Esophagus squamous epithelium (tissue), 5 donors: ENCODE data around the gene HBG2. TPM values are rescaled to one million over a fixed set of nuclear protein-coding genes. Genes with fewer than 3 reads are reported as not detected.

Experiments
- DNase-seq: peaks from one replicate; lab custom pipeline; 2025; lab: John Stamatoyannopoulos, UW
- H3K27ac ChIP-seq, 4 donors: fragments of 200-600 bp; sonication (generic); one replicate each; pipeline ENCODE4 v1.5.1; 2016 to 2019; ENCODE audit warnings: mild to moderate bottlenecking in 1 of 4
- H3K27me3 ChIP-seq, 4 donors: fragments of 200-600 bp; sonication (generic); 1 replicate in 3 of 4; 2 replicates in 1 of 4; pipeline versions ENCODE4 v1.5.1 to v1.6.0; 2017 to 2021; ENCODE audit warnings: antibody characterized with exemption in 1 of 4
- H3K36me3 ChIP-seq, 3 donors: fragments of 200-600 bp; sonication (generic); one replicate each; pipeline ENCODE4 v1.5.1; 2016 to 2019
- H3K4me1 ChIP-seq, 3 donors: fragments of 200-600 bp; sonication (generic); one replicate each; pipeline ENCODE4 v1.5.1; 2017 to 2019
- H3K4me3 ChIP-seq, 4 donors: fragments of 200-600 bp; sonication (generic); 1 replicate in 3 of 4; 2 replicates in 1 of 4; pipeline ENCODE4 v1.5.1; 2016 to 2019; ENCODE audit warnings: mild to moderate bottlenecking in 2 of 4, moderate library complexity in 1 of 4
- H3K9me3 ChIP-seq, 3 donors: fragments of 200-600 bp; sonication (generic); one replicate each; pipeline ENCODE4 v1.5.1; 2016 to 2019
- CTCF ChIP-seq, 6 experiments: fragments of 450-650 bp in 4 of 6; fragments of 200-600 bp in 2 of 6; sonication (generic) in 2 of 6; IDR thresholded peaks; one replicate each; pipeline ENCODE4 v1.5.1; 2016 to 2019; ENCODE audit warnings: antibody characterized with exemption in 6 of 6, mild to moderate bottlenecking in 4 of 6, moderate library complexity in 4 of 6
- POLR2A ChIP-seq, 4 donors: fragments of 450-650 bp; IDR thresholded peaks; one replicate each; pipeline ENCODE4 v1.6.1; 2017; ENCODE audit warnings: antibody characterized with exemption in 4 of 4, mild to moderate bottlenecking in 4 of 4, moderate library complexity in 3 of 4
- WGBS, 2 donors: methylation state at CpG; one replicate each; pipeline ENCODE4 v1.1.5; 2018; 5-methylcytosine and 5-hydroxymethylcytosine counted together
- intact Hi-C: fragments of 100-400 bp; cut with DNase I; formaldehyde crosslinking; loops from one replicate; pipeline ENCODE4 v1.15.0; 2022
- total RNA-seq, 4 donors: library from RNA; depleted of rRNA; stranded (reverse); fragments of >200 nt; gene quantifications; one replicate each; pipeline ENCODE4 v1.1.0, GENCODE V29; 2016
- donor health status: DM: yes; HTN: yes; CAD: no.

HBG2 gene
- total RNA-seq, 4 donors from 2014 or later = not detected

GRCh38 chr11:5233307-5233706 is 21.3 kb downstream of the HBG2 start:
- intact Hi-C loops = no loop called here
- Histone ChIP-seq H3K36me3 (no peaks in the 10 kb centered on the region), H3K27ac (no peak overlapping the region), H3K9me3 (no peaks in the 10 kb centered on the region), H3K27me3 (no peaks in the 10 kb centered on the region), H3K4me1 (no peaks in the 10 kb centered on the region), H3K4me3 (no peak overlapping the region)
- DNase-seq = no peak
- WGBS, 2 donors = 46 to 63% methylated on average over 1 of the region's 1 CpG
- no peak for TF ChIP-seq CTCF (IDR thresholded peaks at IDR 0.05)
- TF ChIP-seq POLR2A (IDR thresholded peaks at IDR 0.05) = no peak

- intact Hi-C loops = no loop called here
- 84 to 100% methylated on average over 2 of the region's 2 CpGs for WGBS, 2 donors
- H3K4me3 ChIP-seq = no peak overlapping the region
- no peaks in the 10 kb centered on the region for H3K36me3 ChIP-seq
- H3K9me3 ChIP-seq = no peaks in the 10 kb centered on the region
- DNase-seq = no peak
- TF ChIP-seq CTCF (IDR thresholded peaks at IDR 0.05) = no peak
- no peak for TF ChIP-seq POLR2A (IDR thresholded peaks at IDR 0.05)
- no peaks in the 10 kb centered on the region for H3K27me3 ChIP-seq
- no peaks in the 10 kb centered on the region for H3K4me1 ChIP-seq
- no peak overlapping the region for H3K27ac ChIP-seq
Measured at GRCh38 chr11:5232821-5233220, 21.8 kb downstream of the HBG2 start.

- intact Hi-C loops = no loop called here
- TF ChIP-seq CTCF (IDR thresholded peaks at IDR 0.05) = no peak
- no peak for TF ChIP-seq POLR2A (IDR thresholded peaks at IDR 0.05)
- Histone ChIP-seq H3K27ac (no peak overlapping the region), H3K36me3 (no peaks in the 10 kb centered on the region), H3K4me1 (no peaks in the 10 kb centered on the region), H3K27me3 (no peaks in the 10 kb centered on the region), H3K9me3 (no peaks in the 10 kb centered on the region), H3K4me3 (no peak overlapping the region)
- WGBS, 2 donors = 62 to 65% methylated on average over 3 of the region's 3 CpGs
- DNase-seq = no peak
Measured at GRCh38 chr11:5232176-5232575, 22.4 kb downstream of the HBG2 start.

GRCh38 chr11:5231111-5231510 is 23.5 kb downstream of the HBG2 start:
- no peaks in the 10 kb centered on the region for H3K27me3 ChIP-seq
- no peaks in the 10 kb centered on the region for H3K36me3 ChIP-seq
- no peaks in the 10 kb centered on the region for H3K9me3 ChIP-seq
- H3K4me1 ChIP-seq = no peaks in the 10 kb centered on the region
- intact Hi-C loops = no loop called here
- 85 to 92% methylated on average over 2 of the region's 2 CpGs for WGBS, 2 donors
- no peak overlapping the region for H3K4me3 ChIP-seq
- TF ChIP-seq POLR2A (IDR thresholded peaks at IDR 0.05) (no peak), CTCF (IDR thresholded peaks at IDR 0.05) (no peak)
- no peak for DNase-seq
- no peak overlapping the region for H3K27ac ChIP-seq

GRCh38 chr11:5230266-5230665 is 24.3 kb downstream of the HBG2 start:
- 76 to 90% methylated on average over 1 of the region's 1 CpG for WGBS, 2 donors
- Histone ChIP-seq H3K27ac (no peak overlapping the region), H3K4me1 (no peaks in the 10 kb centered on the region), H3K9me3 (no peaks in the 10 kb centered on the region), H3K4me3 (no peak overlapping the region), H3K36me3 (no peaks in the 10 kb centered on the region), H3K27me3 (no peaks in the 10 kb centered on the region)
- no peak for TF ChIP-seq POLR2A (IDR thresholded peaks at IDR 0.05)
- TF ChIP-seq CTCF (IDR thresholded peaks at IDR 0.05) = no peak
- DNase-seq = no peak
- intact Hi-C loops = no loop called here
